Esophagus squamous epithelium (tissue), 4 donors: ENCODE measurements around the gene CATSPERZ.
"Not testable (repeated sequence)": the region's sequence is repeated elsewhere in the genome, so short reads cannot be mapped to it uniquely, and the experiment has no call there.

Experiments
- CTCF ChIP-seq, 6 experiments: fragments of 450-650 bp in 4 of 6; fragments of 200-600 bp in 2 of 6; sonication (generic) in 2 of 6; IDR thresholded peaks; one replicate each; pipeline ENCODE4 v1.5.1; 2016 to 2019; ENCODE audit warnings: antibody characterized with exemption in 6 of 6, mild to moderate bottlenecking in 4 of 6, moderate library complexity in 4 of 6
- POLR2A ChIP-seq, 4 donors: fragments of 450-650 bp; IDR thresholded peaks; one replicate each; pipeline ENCODE4 v1.6.1; 2017; ENCODE audit warnings: antibody characterized with exemption in 4 of 4, mild to moderate bottlenecking in 4 of 4, moderate library complexity in 3 of 4

- not testable (repeated sequence) for TF ChIP-seq CTCF, POLR2A (IDR thresholded peaks at IDR 0.05)
These were observed 7.6 kb downstream of the CATSPERZ start for GRCh38 chr11:64307795-64308194.
